K562 (cell line): Measurements from ENCODE around the gene KLHL12. TPM values are rescaled to one million over a fixed set of nuclear protein-coding genes. Genes with fewer than 3 reads are reported as not detected.

Experiments used
- ARID2 ChIP-seq: fragments of 450-650 bp; IDR thresholded peaks from 2 replicates; pipeline ENCODE4 v1.6.1; 2017; ENCODE audit warnings: antibody characterized with exemption, mild to moderate bottlenecking
- CCNT2 ChIP-seq: IDR thresholded peaks from 2 replicates; pipeline ENCODE4 v1.6.1; 2011; ENCODE audit warnings: borderline replicate concordance, low read depth, mild to moderate bottlenecking, moderate library complexity, mixed read lengths, low read length; ENCODE audit not compliant: insufficient read length; ENCODE audit errors: extremely low read depth
- DDX20 ChIP-seq: fragments of 450-650 bp; IDR thresholded peaks from 2 replicates; pipeline ENCODE4 v1.6.1; 2016; ENCODE audit warnings: missing genetic modification characterization, low read depth, mild to moderate bottlenecking, missing compliant biosample characterization, moderate library complexity
- DPF2 ChIP-seq: fragments of 450-650 bp; IDR thresholded peaks from 2 replicates; pipeline ENCODE4 v1.6.1; 2016
- GATA2 ChIP-seq: sonication (generic); formaldehyde crosslinking; IDR thresholded peaks from 2 replicates; pipeline ENCODE4 v1.4.0; 2020; ENCODE audit warnings: mild to moderate bottlenecking, missing genetic modification reagents
- MAFF ChIP-seq: IDR thresholded peaks from 2 replicates; pipeline ENCODE4 v1.6.1; 2012; ENCODE audit warnings: low read length, improper control_type of control experiment
- NONO ChIP-seq, 2 experiments: fragments of 200-400 bp in 1 of 2; fragments of 450-650 bp in 1 of 2; formaldehyde crosslinking in 1 of 2; IDR thresholded peaks; 2 replicates each; pipeline ENCODE4 v1.6.1; 2017; ENCODE audit warnings: low read depth in 2 of 2, mild to moderate bottlenecking in 2 of 2, moderate library complexity in 2 of 2, low read length in 1 of 2
- RB1 ChIP-seq: fragments of 450-650 bp; IDR thresholded peaks from 2 replicates; pipeline ENCODE4 v1.6.1; 2017; ENCODE audit warnings: low read depth, mild to moderate bottlenecking
- RBM22 ChIP-seq: fragments of 200-400 bp; formaldehyde crosslinking; IDR thresholded peaks from 2 replicates; pipeline ENCODE4 v1.6.1; 2018; ENCODE audit warnings: low read length, low read depth; ENCODE audit not compliant: poor library complexity, severe bottlenecking
- SMARCE1 ChIP-seq: fragments of 450-650 bp; IDR thresholded peaks from 2 replicates; pipeline ENCODE4 v1.7.1; 2016; ENCODE audit warnings: mild to moderate bottlenecking
- XRCC3 ChIP-seq: fragments of 450-650 bp; IDR thresholded peaks from 2 replicates; pipeline ENCODE4 v1.6.1; 2017; ENCODE audit warnings: mild to moderate bottlenecking, moderate library complexity
- ZNF311 ChIP-seq: fragments of 250-450 bp; sonication (Bioruptor Pico); IDR thresholded peaks from 2 replicates; pipeline ENCODE4 v1.4.0; 2020; ENCODE audit warnings: mild to moderate bottlenecking, moderate library complexity
- polyA plus RNA-seq, 8 experiments: library from polyadenylated mRNA; depleted of rRNA in 4 of 8; stranded (reverse) in 5 of 8; unstranded in 3 of 8; fragments of >200 nt; fragmentation: Nextera tagmentation in 2 of 8; fragmentation: Illumina TruSeq in 1 of 8; extraction: Ambion mirVana in 2 of 8; extraction: Trizol in 1 of 8; gene quantifications; 2 replicates each; pipeline versions ENCODE4 v1.2.1 to v1.2.3, GENCODE V29; 2011 to 2014; ENCODE audit warnings: inconsistent platforms in 1 of 8, missing spikeins in 1 of 8
- total RNA-seq, 7 experiments: library from RNA; depleted of rRNA in 6 of 7; stranded (reverse); fragments of >200 nt in 6 of 7; fragmentation: Illumina TruSeq in 2 of 7; extraction: Trizol in 2 of 7; gene quantifications; 2 replicates each; pipeline versions ENCODE4 v1.2.1 to v1.2.3, GENCODE V29; 2011 to 2021; ENCODE audit warnings: low replicate concordance in 1 of 7
- TF ChIP-seq, protein P1 (sequence below): fragments of 200-800 bp; sonication (Bioruptor generic); IDR thresholded peaks from 2 replicates; pipeline ENCODE4 v1.6.1; 2016; ENCODE audit warnings: missing genetic modification characterization, missing compliant biosample characterization
- TF ChIP-seq, protein P2 (sequence below): fragments of 250-450 bp; sonication (Bioruptor Pico); IDR thresholded peaks from 2 replicates; pipeline ENCODE4 v1.4.0; 2020
- TF ChIP-seq, protein P3 (sequence below): fragments of 450-650 bp; formaldehyde crosslinking; IDR thresholded peaks from 2 replicates; pipeline ENCODE4 v1.4.0; 2020; ENCODE audit warnings: mild to moderate bottlenecking, moderate library complexity
- TF ChIP-seq, protein P4 (sequence below), 2 experiments: fragments of 450-650 bp; conservative IDR thresholded peaks; 2 replicates each; pipeline ENCODE4 v1.6.1; 2017; ENCODE audit warnings: mild to moderate bottlenecking in 2 of 2, moderate library complexity in 2 of 2
- TF ChIP-seq, protein P5 (sequence below): fragments of 450-650 bp; formaldehyde crosslinking; IDR thresholded peaks from 2 replicates; pipeline ENCODE4 v1.4.0; 2022; ENCODE audit warnings: missing genetic modification characterization

KLHL12 gene
- total and polyA plus RNA-seq, 9 of the 15 experiments (the other 6 are each of a cell fraction or from before 2014, with no cell fraction given): 23.1 to 85.1 (median 35.0) TPM

DNA sequence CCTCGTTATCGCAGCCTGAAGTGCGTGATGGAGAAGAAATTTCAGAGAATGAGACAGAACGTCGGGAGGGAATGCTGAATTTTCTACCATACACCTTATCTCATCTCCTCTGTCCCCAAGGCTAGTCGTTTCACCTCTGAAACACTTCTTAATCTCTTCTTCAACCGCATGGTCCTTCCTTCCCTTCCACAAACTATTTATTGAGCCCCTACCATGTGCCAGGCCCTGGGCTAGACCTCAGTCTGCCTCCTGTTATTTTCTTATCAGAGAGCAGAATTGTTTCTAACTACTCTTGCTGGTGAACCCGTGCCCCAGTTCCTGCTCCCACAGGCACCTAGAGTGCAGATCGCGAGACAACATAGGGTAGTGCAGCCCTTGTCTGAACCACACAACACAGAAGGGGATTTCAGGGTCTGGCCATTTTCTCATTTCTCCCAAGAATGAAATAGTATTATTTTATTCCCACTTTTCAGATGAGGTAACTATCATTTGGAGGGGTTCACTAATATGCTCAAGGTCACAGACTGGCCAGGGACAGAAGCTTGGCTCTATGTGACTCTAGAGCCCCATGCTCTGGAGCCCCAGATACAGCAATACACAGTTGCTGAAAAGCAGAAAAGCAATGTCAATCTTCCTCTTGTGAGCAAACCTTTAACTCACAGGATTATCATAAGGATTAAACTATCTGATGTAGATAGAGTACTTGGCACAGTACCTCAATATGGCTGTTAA is 31.7 kb upstream of the KLHL12 start (continued):
- TF ChIP-seq MAFF (no peak), DPF2 (peak; percentile 76), RB1 (no peak), ZNF311 (no peak), RBM22 (no peak), DDX20 (tag) (no peak), NONO (IDR thresholded peaks at IDR 0.05; ENCODE audit: low read depth in 2 of 2, low read length in 1 of 2) (no peak), ARID2 (peak; percentile 27; the same call in 1 of the 2 replicates), XRCC3 (no peak), CCNT2 (no peak), SMARCE1 (peak; percentile 56), GATA2 (peak; percentile 69)
- TF ChIP-seq, protein P1, sequence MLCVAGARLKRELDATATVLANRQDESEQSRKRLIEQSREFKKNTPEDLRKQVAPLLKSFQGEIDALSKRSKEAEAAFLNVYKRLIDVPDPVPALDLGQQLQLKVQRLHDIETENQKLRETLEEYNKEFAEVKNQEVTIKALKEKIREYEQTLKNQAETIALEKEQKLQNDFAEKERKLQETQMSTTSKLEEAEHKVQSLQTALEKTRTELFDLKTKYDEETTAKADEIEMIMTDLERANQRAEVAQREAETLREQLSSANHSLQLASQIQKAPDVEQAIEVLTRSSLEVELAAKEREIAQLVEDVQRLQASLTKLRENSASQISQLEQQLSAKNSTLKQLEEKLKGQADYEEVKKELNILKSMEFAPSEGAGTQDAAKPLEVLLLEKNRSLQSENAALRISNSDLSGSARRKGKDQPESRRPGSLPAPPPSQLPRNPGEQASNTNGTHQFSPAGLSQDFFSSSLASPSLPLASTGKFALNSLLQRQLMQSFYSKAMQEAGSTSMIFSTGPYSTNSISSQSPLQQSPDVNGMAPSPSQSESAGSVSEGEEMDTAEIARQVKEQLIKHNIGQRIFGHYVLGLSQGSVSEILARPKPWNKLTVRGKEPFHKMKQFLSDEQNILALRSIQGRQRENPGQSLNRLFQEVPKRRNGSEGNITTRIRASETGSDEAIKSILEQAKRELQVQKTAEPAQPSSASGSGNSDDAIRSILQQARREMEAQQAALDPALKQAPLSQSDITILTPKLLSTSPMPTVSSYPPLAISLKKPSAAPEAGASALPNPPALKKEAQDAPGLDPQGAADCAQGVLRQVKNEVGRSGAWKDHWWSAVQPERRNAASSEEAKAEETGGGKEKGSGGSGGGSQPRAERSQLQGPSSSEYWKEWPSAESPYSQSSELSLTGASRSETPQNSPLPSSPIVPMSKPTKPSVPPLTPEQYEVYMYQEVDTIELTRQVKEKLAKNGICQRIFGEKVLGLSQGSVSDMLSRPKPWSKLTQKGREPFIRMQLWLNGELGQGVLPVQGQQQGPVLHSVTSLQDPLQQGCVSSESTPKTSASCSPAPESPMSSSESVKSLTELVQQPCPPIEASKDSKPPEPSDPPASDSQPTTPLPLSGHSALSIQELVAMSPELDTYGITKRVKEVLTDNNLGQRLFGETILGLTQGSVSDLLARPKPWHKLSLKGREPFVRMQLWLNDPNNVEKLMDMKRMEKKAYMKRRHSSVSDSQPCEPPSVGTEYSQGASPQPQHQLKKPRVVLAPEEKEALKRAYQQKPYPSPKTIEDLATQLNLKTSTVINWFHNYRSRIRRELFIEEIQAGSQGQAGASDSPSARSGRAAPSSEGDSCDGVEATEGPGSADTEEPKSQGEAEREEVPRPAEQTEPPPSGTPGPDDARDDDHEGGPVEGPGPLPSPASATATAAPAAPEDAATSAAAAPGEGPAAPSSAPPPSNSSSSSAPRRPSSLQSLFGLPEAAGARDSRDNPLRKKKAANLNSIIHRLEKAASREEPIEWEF (CRISPR knock-in tag): no peak
- TF ChIP-seq, protein P2, sequence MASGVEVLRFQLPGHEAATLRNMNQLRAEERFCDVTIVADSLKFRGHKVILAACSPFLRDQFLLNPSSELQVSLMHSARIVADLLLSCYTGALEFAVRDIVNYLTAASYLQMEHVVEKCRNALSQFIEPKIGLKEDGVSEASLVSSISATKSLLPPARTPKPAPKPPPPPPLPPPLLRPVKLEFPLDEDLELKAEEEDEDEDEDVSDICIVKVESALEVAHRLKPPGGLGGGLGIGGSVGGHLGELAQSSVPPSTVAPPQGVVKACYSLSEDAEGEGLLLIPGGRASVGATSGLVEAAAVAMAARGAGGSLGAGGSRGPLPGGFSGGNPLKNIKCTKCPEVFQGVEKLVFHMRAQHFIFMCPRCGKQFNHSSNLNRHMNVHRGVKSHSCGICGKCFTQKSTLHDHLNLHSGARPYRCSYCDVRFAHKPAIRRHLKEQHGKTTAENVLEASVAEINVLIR: no peak
- TF ChIP-seq, protein P3, sequence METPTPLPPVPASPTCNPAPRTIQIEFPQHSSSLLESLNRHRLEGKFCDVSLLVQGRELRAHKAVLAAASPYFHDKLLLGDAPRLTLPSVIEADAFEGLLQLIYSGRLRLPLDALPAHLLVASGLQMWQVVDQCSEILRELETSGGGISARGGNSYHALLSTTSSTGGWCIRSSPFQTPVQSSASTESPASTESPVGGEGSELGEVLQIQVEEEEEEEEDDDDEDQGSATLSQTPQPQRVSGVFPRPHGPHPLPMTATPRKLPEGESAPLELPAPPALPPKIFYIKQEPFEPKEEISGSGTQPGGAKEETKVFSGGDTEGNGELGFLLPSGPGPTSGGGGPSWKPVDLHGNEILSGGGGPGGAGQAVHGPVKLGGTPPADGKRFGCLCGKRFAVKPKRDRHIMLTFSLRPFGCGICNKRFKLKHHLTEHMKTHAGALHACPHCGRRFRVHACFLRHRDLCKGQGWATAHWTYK: no peak
- TF ChIP-seq, protein P4, sequence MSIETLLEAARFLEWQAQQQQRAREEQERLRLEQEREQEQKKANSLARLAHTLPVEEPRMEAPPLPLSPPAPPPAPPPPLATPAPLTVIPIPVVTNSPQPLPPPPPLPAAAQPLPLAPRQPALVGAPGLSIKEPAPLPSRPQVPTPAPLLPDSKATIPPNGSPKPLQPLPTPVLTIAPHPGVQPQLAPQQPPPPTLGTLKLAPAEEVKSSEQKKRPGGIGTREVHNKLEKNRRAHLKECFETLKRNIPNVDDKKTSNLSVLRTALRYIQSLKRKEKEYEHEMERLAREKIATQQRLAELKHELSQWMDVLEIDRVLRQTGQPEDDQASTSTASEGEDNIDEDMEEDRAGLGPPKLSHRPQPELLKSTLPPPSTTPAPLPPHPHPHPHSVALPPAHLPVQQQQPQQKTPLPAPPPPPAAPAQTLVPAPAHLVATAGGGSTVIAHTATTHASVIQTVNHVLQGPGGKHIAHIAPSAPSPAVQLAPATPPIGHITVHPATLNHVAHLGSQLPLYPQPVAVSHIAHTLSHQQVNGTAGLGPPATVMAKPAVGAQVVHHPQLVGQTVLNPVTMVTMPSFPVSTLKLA (conservative IDR thresholded peaks at IDR 0.05): peak in 1 of 2 experiments; percentile 11; a peak in 2 of 4 replicates
- TF ChIP-seq, protein P5, sequence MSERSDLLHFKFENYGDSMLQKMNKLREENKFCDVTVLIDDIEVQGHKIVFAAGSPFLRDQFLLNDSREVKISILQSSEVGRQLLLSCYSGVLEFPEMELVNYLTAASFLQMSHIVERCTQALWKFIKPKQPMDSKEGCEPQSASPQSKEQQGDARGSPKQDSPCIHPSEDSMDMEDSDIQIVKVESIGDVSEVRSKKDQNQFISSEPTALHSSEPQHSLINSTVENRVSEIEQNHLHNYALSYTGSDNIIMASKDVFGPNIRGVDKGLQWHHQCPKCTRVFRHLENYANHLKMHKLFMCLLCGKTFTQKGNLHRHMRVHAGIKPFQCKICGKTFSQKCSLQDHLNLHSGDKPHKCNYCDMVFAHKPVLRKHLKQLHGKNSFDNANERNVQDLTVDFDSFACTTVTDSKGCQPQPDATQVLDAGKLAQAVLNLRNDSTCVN (CRISPR knock-in tag): peak; percentile 81; the same call in 1 of the 2 replicates
